B cell (primary cell): ENCODE results near the gene ZRSR2. TPM values are rescaled to one million over a fixed set of nuclear protein-coding genes. Genes with fewer than 3 reads are reported as not detected.

ENCODE experiments used
- ATAC-seq: fragments of 200-7000 bp; cut with Tn5 transposase; one replicate; pipeline ENCODE4 v1.10.0; 2021; ENCODE audit warnings: low read depth, mild to moderate bottlenecking, moderate number of reproducible peaks, moderate library complexity
- CTCF ChIA-PET: fragments of 350-600 bp; sonication (Branson Sonifier 250); formaldehyde crosslinking; loops from one replicate; lab custom pipeline; 2021; ENCODE audit warnings: antibody characterized with exemption, inconsistent platforms; lab: Charles Lee
- POLR2A ChIA-PET: fragments of 350-600 bp; sonication (Branson Sonifier 250); formaldehyde crosslinking; loops from one replicate; lab custom pipeline; 2021; ENCODE audit warnings: antibody characterized with exemption; lab: Charles Lee
- DNase-seq: peaks from one replicate; pipeline ENCODE4 v3.0.0; 2013
- H2AFZ ChIP-seq: 2 replicates; pipeline ENCODE4 v1.6.1; 2012; ENCODE audit warnings: mild to moderate bottlenecking, low read depth, low read length; ENCODE audit not compliant: insufficient read depth, poor library complexity, severe bottlenecking
- H3K27ac ChIP-seq, 2 donors: 1 replicate in 1 of 2; 2 replicates in 1 of 2; pipeline ENCODE4 v1.5.1; 2012 to 2013; ENCODE audit warnings: low read length in 2 of 2, mild to moderate bottlenecking in 2 of 2, moderate library complexity in 1 of 2
- H3K27me3 ChIP-seq, 4 experiments: fragments of 200-600 bp in 1 of 4; sonication (generic) in 1 of 4; replicated peaks in 1 of 4; 1 replicate in 2 of 4; 2 replicates in 2 of 4; pipeline versions ENCODE4 v1.6.1 to v1.7.0; 2013 to 2016; ENCODE audit warnings: low read length in 3 of 4, mild to moderate bottlenecking in 2 of 4, mixed read lengths in 1 of 4, moderate library complexity in 1 of 4; ENCODE audit not compliant: insufficient read depth in 4 of 4, control insufficient read depth in 3 of 4; ENCODE audit errors: control extremely low read depth in 1 of 4
- H3K36me3 ChIP-seq, 2 experiments: replicated peaks in 1 of 2; 1 replicate in 1 of 2; 2 replicates in 1 of 2; pipeline versions ENCODE4 v1.6.1 to v1.7.1; 2013; ENCODE audit warnings: low read length in 1 of 2; ENCODE audit not compliant: insufficient read depth in 2 of 2, control insufficient read depth in 1 of 2; ENCODE audit errors: control extremely low read depth in 1 of 2, extremely low read depth in 1 of 2
- H3K4me1 ChIP-seq, 2 donors: fragments of 200-600 bp in 1 of 2; sonication (generic) in 1 of 2; 1 replicate in 1 of 2; 2 replicates in 1 of 2; pipeline versions ENCODE4 v1.5.1 to v1.6.1; 2013 to 2017; ENCODE audit warnings: low read length in 2 of 2; ENCODE audit not compliant: control insufficient read depth in 2 of 2, insufficient read depth in 2 of 2
- H3K4me2 ChIP-seq: replicated peaks from 2 replicates; pipeline ENCODE3; 2012; ENCODE audit warnings: mild to moderate bottlenecking, low read depth, low read length; ENCODE audit not compliant: poor library complexity, severe bottlenecking
- H3K4me3 ChIP-seq, 5 experiments: fragments of 200-600 bp in 1 of 5; sonication (generic) in 1 of 5; 1 replicate in 3 of 5; 2 replicates in 2 of 5; pipeline versions ENCODE4 v1.5.1 to v1.7.0; 2011 to 2016; ENCODE audit warnings: low read length in 4 of 5, mild to moderate bottlenecking in 4 of 5, low read depth in 2 of 5, control low read depth in 1 of 5, moderate library complexity in 1 of 5; ENCODE audit not compliant: insufficient read depth in 1 of 5; ENCODE audit errors: control extremely low read depth in 1 of 5, extremely low read depth in 1 of 5
- H3K79me2 ChIP-seq: fragments of 200-600 bp; sonication (generic); one replicate; pipeline ENCODE4 v1.6.0; 2016; ENCODE audit warnings: low read length; ENCODE audit not compliant: control insufficient read depth, insufficient read depth
- H3K9ac ChIP-seq: fragments of 200-600 bp; sonication (generic); 2 replicates; pipeline ENCODE4 v1.6.1; 2017; ENCODE audit warnings: mild to moderate bottlenecking, low read length, moderate library complexity
- H3K9me3 ChIP-seq, 3 donors: one replicate each; pipeline versions ENCODE4 v1.6.1 to v1.7.1; 2013; ENCODE audit warnings: low read length in 2 of 3; ENCODE audit not compliant: control insufficient read depth in 2 of 3, insufficient read depth in 1 of 3; ENCODE audit errors: control extremely low read depth in 1 of 3
- H4K20me1 ChIP-seq: 2 replicates; pipeline ENCODE4 v1.6.0; 2012; ENCODE audit warnings: mild to moderate bottlenecking, low read length; ENCODE audit not compliant: insufficient read depth, control insufficient read depth, poor library complexity, severe bottlenecking
- H3K27ac Mint-ChIP-seq: one replicate; pipeline ENCODE4 v1.8.0; 2021; ENCODE audit warnings: mixed read lengths
- H3K27me3 Mint-ChIP-seq: one replicate; pipeline ENCODE4 v1.8.0; 2021; ENCODE audit warnings: mixed read lengths
- H3K4me1 Mint-ChIP-seq: one replicate; pipeline ENCODE4 v1.8.0; 2021; ENCODE audit warnings: mixed read lengths
- H3K4me3 Mint-ChIP-seq: one replicate; pipeline ENCODE4 v1.8.0; 2021; ENCODE audit warnings: mixed read lengths
- H3K9me3 Mint-ChIP-seq: one replicate; pipeline ENCODE4 v1.8.0; 2022; ENCODE audit warnings: mixed read lengths; ENCODE audit not compliant: insufficient read depth
- EZH2 ChIP-seq: IDR thresholded peaks from 2 replicates; pipeline ENCODE4 v1.6.1; 2012; ENCODE audit warnings: borderline replicate concordance, low read depth, mild to moderate bottlenecking, moderate library complexity, low read length; ENCODE audit not compliant: insufficient read depth, poor library complexity, severe bottlenecking
- WGBS: methylation state at CpG from one replicate; pipeline ENCODE4 v1.1.5; 2013; ENCODE audit warnings: missing lambda C conversion rate; ENCODE audit not compliant: insufficient coverage; 5-methylcytosine and 5-hydroxymethylcytosine counted together
- intact Hi-C: fragments of 100-400 bp; cut with micrococcal nuclease; formaldehyde crosslinking; loops from one replicate; pipeline ENCODE4 v1.10.0; 2022
- polyA plus RNA-seq: library from polyadenylated mRNA; depleted of rRNA; stranded (reverse); fragments of >200 nt; gene quantifications from 2 replicates; pipeline ENCODE4 v1.2.3, GENCODE V29; 2012
- total RNA-seq, 2 donors: library from RNA; stranded (reverse); fragments of 120-200 nt in 1 of 2; gene quantifications; 1 replicate in 1 of 2; 2 replicates in 1 of 2; pipeline versions ENCODE4 v1.2.3 to v1.2.4, GENCODE V29; 2013 to 2022
- TF ChIP-seq, protein P1 (sequence below): fragments of 200-600 bp; IDR thresholded peaks from one replicate; pipeline ENCODE4 v1.8.0; 2022; ENCODE audit warnings: antibody characterized with exemption, mild to moderate bottlenecking

Gene ZRSR2
- total and polyA plus RNA-seq, 2 donors (not counting 1 experiment from before 2014, with no cell fraction given) = 27.8 to 28.6 TPM

DNA sequence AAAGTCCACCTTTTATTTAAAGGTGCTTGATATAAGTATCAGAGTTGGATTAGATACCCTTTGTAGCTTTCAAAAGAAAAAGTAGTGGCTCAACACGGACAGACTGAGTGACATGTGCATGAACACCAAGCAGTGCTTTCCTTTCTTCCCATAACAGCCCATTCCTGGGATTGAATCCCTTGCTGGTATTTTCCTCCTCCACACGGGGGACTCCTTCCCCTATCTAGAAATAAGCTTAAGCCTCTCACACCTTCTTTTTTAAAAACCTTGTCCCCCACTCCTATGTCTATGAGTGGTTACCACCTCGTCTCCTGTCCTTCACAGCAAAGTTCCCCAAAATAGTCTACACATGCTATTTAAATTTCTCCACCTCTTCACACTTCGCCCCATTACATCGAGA is 59.3 kb downstream of the ZRSR2 start:
- Histone ChIP-seq H2AFZ (no peak overlapping the region), H3K79me2 (peaks cover 18% of the 10 kb centered on the region), H3K4me3 (no peak overlapping the region), H3K9ac (no peak overlapping the region), H3K27me3 (no peaks in the 10 kb centered on the region), H3K27ac (no peak overlapping the region), H3K4me2 (no peak overlapping the region), H3K36me3 (peaks cover 0 to 32% of the 10 kb centered on the region in 2 experiments), H4K20me1 (no peaks in the 10 kb centered on the region), H3K4me1 (peaks cover 5 to 9% of the 10 kb centered on the region in 2 donors), H3K9me3 (no peaks in the 10 kb centered on the region)
- no peak overlapping the region for H3K4me3 Mint-ChIP-seq
- no peaks in the 10 kb centered on the region for H3K9me3 Mint-ChIP-seq
- CTCF ChIA-PET = interaction anchor here (1.2 kb wide), 2 partner anchors 124 to 139 kb away, joined by 3 to 4 read pairs; no protein-coding TSS in a partner anchor
- POLR2A ChIA-PET = interaction anchor here (0.7 kb wide), 1 partner anchor 129 kb away, joined by 5 read pairs; no protein-coding TSS in a partner anchor
- no peak overlapping the region for H3K27ac Mint-ChIP-seq
- DNase-seq (no peak), ATAC-seq (no peak)
- intact Hi-C loops = no loop called here
- H3K27me3 Mint-ChIP-seq = no peaks in the 10 kb centered on the region
- WGBS = 47% methylated on average over 2 of the region's 5 CpGs
- H3K4me1 Mint-ChIP-seq = peaks cover 37% of the 10 kb centered on the region
- TF ChIP-seq, protein P1, sequence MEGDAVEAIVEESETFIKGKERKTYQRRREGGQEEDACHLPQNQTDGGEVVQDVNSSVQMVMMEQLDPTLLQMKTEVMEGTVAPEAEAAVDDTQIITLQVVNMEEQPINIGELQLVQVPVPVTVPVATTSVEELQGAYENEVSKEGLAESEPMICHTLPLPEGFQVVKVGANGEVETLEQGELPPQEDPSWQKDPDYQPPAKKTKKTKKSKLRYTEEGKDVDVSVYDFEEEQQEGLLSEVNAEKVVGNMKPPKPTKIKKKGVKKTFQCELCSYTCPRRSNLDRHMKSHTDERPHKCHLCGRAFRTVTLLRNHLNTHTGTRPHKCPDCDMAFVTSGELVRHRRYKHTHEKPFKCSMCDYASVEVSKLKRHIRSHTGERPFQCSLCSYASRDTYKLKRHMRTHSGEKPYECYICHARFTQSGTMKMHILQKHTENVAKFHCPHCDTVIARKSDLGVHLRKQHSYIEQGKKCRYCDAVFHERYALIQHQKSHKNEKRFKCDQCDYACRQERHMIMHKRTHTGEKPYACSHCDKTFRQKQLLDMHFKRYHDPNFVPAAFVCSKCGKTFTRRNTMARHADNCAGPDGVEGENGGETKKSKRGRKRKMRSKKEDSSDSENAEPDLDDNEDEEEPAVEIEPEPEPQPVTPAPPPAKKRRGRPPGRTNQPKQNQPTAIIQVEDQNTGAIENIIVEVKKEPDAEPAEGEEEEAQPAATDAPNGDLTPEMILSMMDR = no peak
- no peak for TF ChIP-seq EZH2

DNA sequence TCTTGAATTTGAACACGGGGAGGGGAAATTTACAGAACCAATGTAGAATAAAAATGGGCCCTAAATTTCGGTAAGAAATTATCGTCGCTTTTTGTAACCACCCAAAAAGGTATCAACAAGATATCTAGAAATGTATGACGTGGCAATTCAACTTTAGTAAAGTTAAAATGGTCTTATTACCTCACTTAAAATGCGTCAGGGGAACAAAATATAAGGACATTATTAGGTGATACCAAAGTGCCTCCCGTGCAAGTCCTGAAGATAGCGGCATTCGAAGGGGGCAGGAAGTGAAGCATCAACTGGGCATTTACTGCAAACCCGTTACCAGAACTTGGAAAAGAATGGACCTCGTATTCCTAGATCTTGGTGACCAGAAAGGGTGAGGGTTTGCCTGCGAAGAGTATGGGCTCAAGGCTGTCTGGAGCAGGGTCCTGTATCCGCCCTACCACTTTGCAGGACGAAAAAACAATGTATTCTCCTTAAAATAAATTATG is 63.3 kb downstream of the ZRSR2 start:
- WGBS = 42% methylated on average over 2 of the region's 14 CpGs
- ChIA-PET POLR2A (no interaction called here), CTCF (no interaction called here)
- Histone ChIP-seq H3K9ac (peak overlapping the region; percentile 80), H4K20me1 (no peaks in the 10 kb centered on the region), H3K9me3 (no peaks in the 10 kb centered on the region), H3K4me2 (peak overlapping the region; percentile 90), H2AFZ (peak overlapping the region; percentile 84), H3K4me1 (peaks cover 18 to 25% of the 10 kb centered on the region in 2 donors), H3K79me2 (peaks cover 18% of the 10 kb centered on the region), H3K27ac (peak overlapping the region; percentile 62 to 94), H3K27me3 (no peaks in the 10 kb centered on the region), H3K4me3 (peak overlapping the region; percentile 47 to 79 (median 66)), H3K36me3 (peaks cover 0 to 11% of the 10 kb centered on the region in 2 experiments)
- peaks cover 44% of the 10 kb centered on the region for H3K4me1 Mint-ChIP-seq
- no peak for DNase-seq
- H3K27ac Mint-ChIP-seq = peak overlapping the region; percentile 78
- no peak for ATAC-seq
- no peak for TF ChIP-seq EZH2
- TF ChIP-seq, protein P1 = no peak
- no peaks in the 10 kb centered on the region for H3K9me3 Mint-ChIP-seq
- no peaks in the 10 kb centered on the region for H3K27me3 Mint-ChIP-seq
- intact Hi-C loops = loop anchor here (1.0 to 10.0 kb wide), 7 partner anchors 71 to 1019 kb away; partner anchors contain the start of genes FANCB, MOSPD2, PIGA and RBBP7
- peak overlapping the region; percentile 82 for H3K4me3 Mint-ChIP-seq
